DMS153 (cell line): Measurements from ENCODE around the gene OTOGL.

ENCODE experiments used
- DNase-seq: peaks from one replicate; lab custom pipeline; 2025; lab: John Stamatoyannopoulos, UW

OTOGL gene

GRCh38 chr12:80377140-80377794, 277.9 kb downstream of the OTOGL start:
- no peak for DNase-seq

- no peak for DNase-seq
Measured at GRCh38 chr12:80381121-80381520, 281.8 kb downstream of the OTOGL start.

- DNase-seq, result no peak
Measured at GRCh38 chr12:80382254-80382653, 282.9 kb downstream of the OTOGL start.

- DNase-seq, result no peak
Measured at GRCh38 chr12:80400571-80400991, 301.2 kb downstream of the OTOGL start.

GRCh38 chr12:80401191-80401590, 301.9 kb downstream of the OTOGL start:
- no peak for DNase-seq

GRCh38 chr12:80404629-80405028, 305.3 kb downstream of the OTOGL start:
- DNase-seq, result no peak

- DNase-seq, result no peak
Measured at GRCh38 chr12:80406253-80406652, 306.9 kb downstream of the OTOGL start.

- no peak for DNase-seq
Measured at GRCh38 chr12:80411787-80412186, 312.4 kb downstream of the OTOGL start.

- DNase-seq, result peak; percentile 49
Measured at GRCh38 chr12:80412343-80412953, 313.1 kb downstream of the OTOGL start.

- no peak for DNase-seq
Measured at GRCh38 chr12:80413462-80413861, 314.1 kb downstream of the OTOGL start.

GRCh38 chr12:80415466-80415865, 316.1 kb downstream of the OTOGL start:
- no peak for DNase-seq

- no peak for DNase-seq
Measured at GRCh38 chr12:80419644-80420043, 320.3 kb downstream of the OTOGL start.

- no peak for DNase-seq
Measured at GRCh38 chr12:80420075-80420474, 320.7 kb downstream of the OTOGL start.

- no peak for DNase-seq
Measured at GRCh38 chr12:80422550-80422949, 323.2 kb downstream of the OTOGL start.
